Stimulated activated naive CD8-positive, alpha-beta T cell treated with anti-CD3 and anti-CD28 coated beads, Interleukin-15, Interleukin-2, amounts not matched to agents 100 U/mL and 50 U/mL, for 24 hours (primary cell): ENCODE data around the gene EEF2KMT.
A peak's percentile ranks its signal among the peaks of the same experiment; 100 is the strongest.
"Not testable (repeated sequence)": the region's sequence is repeated elsewhere in the genome, so short reads cannot be mapped to it uniquely, and the experiment has no call there.

ENCODE experiments used
- ATAC-seq: fragments of 150-1000 bp; cut with Tn5 transposase; one replicate; pipeline ENCODE4 v1.10.0; 2021
- DNase-seq: peaks from one replicate; pipeline ENCODE4 v3.0.0; 2021

EEF2KMT gene

DNA sequence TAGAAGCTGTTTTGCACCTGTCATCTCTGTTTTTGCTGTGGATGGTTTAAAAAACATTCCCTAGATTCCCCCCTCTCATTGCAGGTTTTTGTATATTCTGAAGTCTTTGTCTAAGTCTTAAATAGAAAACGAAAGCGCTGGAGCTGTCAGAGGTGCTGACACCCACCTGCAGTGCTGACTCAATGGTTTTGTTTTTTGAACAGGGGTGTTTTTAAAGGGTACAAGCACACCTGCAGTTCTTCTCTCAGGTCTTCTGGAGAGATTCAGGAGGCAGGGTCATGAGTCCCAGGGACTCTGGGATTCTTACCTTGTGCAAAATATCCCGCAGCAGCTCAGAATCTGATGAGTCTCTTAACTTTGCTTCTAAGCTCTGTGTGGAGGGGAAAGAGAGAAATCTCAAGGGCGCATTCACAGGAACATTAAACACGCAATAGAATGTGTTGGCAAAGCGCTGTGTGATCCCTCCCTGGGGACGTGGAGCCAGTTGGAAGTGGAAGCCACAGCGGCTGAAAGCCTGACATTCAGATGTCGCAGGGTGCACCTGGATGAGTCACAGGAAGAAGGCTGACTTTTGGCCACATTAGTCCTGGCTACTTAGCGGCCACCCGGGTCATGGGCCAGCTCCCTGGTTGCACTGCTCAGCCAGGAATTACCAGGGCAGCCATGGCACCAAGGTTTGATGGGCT, 2.3 kb downstream of the EEF2KMT start:
- ATAC-seq, DNase-seq: not testable (repeated sequence)

DNA sequence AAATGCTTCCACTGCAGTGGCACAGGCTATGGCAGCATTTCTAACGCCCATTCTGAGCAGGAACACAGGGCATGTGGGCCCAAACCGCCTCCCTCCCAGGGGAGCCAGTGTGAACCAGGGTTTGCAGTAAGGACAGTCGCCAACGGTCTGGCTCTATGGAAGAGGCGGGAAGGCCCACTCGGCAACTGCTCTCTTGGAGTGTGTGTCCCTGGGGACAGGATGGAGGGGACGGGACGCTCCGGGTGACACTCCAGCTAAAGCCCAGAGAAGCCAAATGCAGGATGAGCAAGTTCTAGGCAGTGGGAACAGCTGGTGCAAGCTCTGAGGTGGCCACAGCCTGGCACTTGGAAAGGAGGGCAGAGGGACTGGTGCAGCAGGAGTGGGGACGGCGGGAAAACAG, 3.8 kb downstream of the EEF2KMT start:
- not testable (repeated sequence) for ATAC-seq, DNase-seq

DNA sequence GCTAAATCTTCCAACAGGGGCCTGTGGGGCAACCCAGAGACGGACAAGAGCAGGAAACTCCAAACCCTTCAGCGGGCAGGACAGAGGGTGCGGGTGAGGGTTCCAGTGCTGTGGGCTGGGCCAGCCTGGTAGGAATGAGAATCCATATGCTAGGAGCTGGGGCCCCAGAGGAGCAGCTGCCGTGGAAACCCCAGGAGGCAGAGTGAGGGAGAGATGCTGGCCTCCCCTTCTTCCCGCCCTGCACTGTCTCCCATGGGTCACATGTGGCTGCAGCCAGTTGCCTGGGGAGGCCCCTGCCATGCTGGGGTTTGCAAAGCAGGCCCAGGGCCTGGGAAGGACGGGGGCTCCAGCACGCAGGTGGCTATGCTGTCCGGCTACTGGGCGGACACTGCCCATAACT, 4.5 kb downstream of the EEF2KMT start:
- ATAC-seq, DNase-seq: not testable (repeated sequence)

DNA sequence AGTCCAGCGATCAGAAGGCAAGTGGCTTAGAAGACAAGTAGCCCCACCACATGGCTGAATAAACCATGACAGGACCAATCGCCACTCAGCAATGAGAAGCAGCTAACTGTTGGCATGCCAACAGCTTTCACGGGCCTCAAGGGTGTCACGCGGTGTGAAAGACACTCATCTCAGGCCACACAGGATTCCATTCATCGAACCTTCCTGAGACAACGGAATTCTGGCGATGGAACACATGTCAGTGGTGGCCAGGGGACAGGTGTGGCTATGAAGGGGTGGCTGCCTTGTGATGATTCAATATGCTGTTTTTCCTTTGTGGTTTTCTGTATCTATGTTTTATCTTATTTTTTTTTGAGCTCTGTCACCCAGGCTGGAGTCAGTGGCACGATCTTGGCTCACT, 7.0 kb downstream of the EEF2KMT start:
- not testable (repeated sequence) for DNase-seq, ATAC-seq

DNA sequence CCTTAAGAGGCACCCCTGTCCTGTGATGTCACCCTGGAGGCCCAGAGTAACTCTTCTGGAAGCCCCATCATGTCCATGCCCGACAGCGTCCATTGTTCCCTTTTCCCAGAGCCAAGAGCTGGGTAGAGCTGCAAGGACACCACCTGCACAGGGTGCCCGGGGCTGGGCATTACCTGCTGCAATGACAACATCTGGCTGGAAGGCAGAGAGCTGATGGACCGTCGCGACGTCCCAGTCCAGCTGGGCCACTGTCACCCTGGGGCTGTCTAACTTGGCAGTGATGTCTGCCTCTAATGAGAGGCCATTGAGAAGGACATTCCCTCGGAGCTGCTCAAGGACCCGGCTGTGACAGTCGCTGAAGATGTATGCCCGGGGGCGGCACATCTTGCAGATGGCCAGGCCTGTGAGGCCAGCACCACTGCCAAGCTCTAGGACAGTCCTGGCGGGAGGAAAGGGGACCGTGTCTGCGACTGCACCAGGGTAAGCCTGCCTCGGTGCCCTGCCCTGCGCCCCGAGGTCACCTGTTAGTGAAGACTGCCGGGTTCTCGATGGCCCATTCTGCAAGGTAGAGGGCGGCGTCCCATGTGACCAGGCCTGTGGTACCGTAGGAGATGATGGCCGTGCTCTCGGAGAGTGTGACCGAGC, 7.6 kb downstream of the EEF2KMT start:
- ATAC-seq, DNase-seq: not testable (repeated sequence)

DNA sequence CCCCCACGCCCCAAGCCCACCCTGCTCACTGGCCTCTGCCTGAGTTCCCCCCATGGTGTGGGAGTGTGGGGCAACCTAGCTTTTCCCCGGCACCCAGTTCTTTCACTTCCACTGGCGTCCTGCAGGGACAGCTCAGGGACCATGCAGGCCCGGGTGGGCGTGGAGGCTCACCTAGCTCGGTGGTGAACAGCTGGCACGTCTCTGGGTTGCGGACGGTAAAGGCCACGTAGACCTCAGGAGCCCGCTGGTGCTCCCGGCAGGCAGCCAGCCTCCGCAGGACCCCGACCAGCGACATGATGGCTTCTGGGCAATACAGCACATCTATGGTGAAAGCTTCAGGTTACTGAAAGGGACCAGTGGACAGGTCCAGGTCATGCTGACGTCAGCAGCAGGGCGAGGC, 8.7 kb downstream of the EEF2KMT start:
- DNase-seq, ATAC-seq: not testable (repeated sequence)

DNA sequence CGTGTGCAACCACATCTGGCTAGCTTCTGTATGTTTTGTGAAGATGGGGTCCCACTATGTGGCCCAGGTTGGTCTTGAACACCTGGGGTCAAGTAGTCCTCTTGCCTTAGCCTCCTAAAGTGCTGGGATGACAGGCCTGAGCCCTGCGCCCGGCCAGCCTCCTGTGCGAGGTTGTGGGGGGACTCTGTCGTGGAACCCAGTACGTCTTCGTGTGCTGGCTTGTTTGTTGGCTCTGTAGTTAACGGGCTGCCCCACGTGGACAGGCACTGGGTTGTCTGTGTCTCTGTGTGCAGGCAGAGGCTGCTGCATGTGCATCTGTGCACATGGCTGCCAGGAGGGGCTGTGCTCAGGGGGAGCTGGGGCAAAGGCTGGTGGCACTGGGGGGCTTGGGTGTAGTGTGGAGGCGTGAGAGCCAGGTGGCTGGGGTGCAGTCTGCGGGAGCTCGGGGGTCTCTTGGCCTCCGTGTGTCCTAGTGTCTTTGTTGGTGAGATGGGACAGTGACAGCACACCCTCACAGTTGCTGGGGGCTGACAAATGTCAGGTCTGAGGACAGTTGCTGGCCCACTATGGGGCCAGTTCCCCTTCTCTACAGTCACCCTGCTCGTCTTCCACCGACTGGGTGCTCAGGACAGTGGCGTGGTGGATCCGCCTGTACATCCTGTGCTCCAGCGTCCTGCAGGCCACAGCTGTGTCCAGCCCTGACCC, 9.4 kb downstream of the EEF2KMT start:
- DNase-seq, ATAC-seq: not testable (repeated sequence)

DNA sequence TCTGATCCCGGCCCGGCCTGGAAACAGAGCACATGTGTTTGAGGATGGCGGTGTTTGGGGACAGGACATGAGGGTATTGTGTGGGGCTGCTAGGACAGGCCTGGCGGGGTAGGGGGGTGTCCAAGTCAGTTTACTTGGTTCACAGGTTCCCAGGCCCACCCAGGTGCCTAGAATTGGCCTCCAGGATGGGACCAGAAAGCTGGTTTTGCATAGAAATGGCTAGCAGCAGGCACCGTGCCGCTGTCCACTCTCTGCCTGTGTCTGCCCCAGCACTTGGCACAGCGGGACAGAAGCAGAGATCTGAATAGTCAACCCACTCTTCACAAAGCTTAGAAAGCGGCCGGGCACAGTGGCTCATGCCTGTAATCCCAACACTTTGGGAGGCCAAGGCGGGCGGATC, 11.9 kb downstream of the EEF2KMT start:
- ATAC-seq, DNase-seq: not testable (repeated sequence)

DNA sequence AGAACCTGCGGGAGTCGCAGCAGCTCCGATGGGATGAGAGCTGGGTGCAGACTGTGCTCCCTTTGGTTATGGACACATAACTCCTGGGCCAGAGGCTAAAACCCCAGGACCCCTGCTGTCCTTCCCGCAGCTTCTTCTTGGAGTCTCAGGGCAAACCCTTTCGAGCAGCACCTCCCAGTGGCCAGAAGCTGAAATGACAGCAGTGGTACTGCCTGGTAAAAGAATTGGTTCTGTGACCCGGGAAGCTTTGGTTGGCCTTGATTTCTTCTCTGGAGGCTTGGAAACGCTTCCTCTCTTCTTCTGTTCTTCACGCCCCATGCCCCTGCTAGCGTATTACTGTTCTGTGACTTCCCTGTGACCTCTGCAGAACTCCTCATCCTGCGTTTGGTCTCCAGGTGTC, 12.8 kb downstream of the EEF2KMT start:
- peak; percentile 66 for DNase-seq

DNA sequence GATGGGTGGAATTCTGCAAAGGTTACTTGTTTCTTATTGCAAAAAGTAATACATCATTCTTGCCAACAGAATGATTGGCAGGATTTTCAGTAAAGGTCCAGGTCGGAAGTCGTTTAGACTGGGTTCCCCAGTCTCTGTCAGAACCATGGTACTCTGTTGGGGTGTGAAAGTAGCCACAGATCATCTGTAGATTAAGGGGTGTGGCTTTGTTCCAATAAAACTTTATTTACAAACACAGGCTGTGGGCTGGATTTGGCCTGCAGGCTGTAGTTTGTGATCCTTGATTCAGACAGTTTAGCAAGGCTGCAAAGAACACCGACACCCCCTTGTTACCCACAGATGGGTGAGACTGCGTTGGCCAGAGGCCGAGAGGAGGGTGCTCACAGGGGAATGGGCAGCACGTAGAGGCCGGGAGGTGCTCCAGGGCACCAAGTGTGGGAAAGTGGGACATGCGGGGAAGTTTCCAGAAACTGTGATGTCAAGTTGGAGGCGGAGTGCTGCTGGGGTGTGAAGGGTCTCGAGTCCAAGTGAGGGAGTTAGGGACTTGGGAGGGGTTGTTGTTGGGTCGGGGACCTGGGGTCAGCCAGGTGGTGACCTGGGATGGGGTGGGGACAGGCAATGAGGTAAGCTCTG, 13.4 kb downstream of the EEF2KMT start:
- ATAC-seq, DNase-seq: not testable (repeated sequence)

More for the DNA sequence above, 12.8 kb downstream of the EEF2KMT start:
- not testable (repeated sequence) for ATAC-seq

DNA sequence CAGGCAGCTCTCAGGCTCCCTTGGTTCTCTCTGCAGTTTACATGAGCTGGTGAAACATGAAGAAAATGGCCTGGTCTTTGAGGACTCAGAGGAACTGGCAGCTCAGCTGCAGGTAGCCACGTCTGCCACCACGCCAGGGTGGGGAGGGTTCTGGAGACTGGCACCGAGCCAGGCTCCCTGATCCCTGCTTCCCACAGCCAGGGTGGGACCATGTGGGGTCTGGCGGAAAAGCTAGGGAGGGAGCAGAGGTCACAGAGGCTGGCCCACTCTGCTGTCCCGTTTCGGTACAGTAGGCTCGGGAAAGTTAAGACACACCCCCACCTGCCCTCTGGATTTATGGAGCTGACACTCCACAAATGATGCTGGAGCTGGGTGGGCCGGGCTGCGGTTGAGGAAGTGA, 13.9 kb downstream of the EEF2KMT start:
- DNase-seq, ATAC-seq: not testable (repeated sequence)

DNA sequence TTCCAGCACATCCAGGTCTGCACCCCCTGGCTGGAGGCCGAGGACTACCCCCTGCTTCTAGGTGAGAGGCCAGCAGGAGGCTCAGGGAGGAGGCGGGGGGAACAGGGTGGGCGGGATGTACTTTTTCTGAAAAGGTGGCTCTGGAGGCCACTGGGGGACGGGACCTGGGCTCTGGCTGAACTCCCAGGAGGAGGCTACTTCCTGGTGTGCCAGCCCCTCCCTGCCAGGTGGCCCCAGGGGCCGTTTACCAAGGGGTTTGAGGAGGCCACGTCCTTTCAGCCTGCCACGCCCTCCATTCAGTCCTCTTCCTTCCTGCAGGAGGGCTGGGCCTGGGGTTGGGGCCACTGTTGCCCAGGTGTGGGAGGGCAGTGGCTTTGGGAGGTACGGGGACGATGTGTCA, 16.6 kb downstream of the EEF2KMT start:
- ATAC-seq, DNase-seq: not testable (repeated sequence)

DNA sequence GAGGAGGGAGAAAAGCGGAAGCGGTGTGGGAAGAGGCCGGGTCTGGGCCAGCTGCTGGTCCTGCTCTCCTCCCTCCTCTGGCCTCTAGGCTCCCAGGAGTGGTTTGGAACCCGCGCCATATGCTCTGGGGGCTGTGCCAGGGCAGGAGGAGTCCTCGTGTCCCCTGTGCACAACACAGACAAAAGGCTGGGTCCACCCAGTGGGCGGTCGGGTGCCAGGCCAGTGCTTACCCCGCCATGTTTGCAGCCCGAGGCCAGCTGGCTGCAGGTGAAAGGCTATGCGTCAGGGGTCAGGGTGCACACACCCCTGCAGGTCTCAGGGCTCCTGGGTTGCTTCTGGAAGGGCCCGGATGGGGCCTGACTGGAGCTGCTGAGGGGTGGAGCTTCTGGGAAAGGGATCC, 17.1 kb downstream of the EEF2KMT start:
- ATAC-seq, DNase-seq: not testable (repeated sequence)

DNA sequence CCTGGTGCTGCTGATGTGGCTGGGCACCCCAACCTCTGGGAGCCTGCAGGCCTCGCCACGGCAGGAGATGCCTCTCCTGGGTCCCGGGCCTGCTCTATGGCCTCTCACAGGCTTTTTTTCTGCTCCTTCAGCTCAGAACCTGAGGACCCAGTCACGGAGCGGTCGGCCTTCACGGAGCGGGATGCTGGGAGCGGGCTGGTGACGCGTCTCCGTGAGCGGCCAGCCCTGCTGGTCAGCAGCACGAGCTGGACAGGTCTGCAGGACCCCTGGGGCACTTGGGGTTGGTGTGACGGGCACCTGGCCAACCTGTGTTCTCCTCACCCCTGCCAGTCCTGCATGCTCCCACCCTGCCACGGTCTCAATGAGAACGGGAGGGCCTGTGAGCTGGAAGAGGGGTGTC, 19.0 kb downstream of the EEF2KMT start:
- no peak for ATAC-seq

DNA sequence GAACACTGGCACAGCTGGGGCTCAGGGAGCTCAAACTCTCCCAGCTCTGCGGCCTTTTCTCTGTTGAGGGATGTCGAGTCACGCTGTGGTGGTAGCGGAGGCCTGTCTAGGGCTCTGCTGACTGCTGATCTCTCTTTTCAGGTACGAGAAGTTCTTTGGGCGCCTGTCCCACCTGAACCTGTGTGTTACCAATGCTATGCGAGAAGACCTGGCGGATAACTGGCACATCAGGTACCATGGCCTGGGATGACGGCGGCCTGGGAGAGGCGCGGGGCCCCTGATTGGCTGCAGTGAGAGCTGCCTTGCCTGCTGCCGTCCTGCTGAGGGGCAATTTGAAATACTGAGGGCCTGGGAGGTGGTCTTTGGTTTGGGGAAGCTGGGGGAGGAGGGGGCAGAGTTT, 20.3 kb downstream of the EEF2KMT start:
- DNase-seq (no peak), ATAC-seq (no peak)

More for the DNA sequence above, 19.0 kb downstream of the EEF2KMT start:
- DNase-seq: no peak

DNA sequence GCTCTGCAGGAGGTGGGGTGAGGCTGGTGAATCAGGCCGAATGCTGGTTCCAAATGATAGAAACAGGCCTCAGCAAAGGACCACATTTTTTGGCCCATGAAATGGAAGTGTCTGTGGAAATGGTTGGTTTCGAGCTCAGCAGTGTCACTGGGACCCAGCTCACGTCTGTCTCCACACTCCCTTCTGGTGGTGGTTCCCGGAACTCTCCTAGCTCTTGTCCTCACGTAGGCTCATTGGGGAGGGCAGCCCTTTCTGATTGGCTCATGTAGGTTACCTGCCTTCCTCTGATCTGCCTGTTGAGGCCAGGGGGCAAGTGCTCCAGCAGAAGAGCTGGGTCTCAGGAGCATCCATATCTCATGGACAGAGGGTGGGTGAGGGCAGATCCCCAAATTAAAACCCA, 22.0 kb downstream of the EEF2KMT start:
- ATAC-seq (no peak), DNase-seq (no peak)

DNA sequence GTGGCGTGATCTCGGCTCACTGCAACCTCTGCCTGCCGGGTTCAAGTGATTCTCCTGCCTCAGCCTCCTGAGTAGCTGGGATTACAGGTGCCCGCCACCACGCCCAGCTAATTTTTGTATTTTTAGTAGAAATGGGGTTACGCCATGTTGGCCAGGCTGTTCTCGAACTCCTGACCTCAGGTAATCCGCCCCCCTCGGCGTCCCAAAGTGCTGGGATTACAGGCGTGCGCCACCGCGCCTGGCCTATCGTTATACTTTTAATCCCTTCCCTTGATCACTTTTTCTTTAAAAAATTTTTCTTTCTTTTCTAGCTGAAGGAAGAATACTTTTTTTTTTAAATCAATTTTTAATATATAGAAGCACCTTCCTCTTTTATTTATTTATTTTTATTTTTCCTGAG, 23.8 kb downstream of the EEF2KMT start:
- DNase-seq, ATAC-seq: not testable (repeated sequence)

DNA sequence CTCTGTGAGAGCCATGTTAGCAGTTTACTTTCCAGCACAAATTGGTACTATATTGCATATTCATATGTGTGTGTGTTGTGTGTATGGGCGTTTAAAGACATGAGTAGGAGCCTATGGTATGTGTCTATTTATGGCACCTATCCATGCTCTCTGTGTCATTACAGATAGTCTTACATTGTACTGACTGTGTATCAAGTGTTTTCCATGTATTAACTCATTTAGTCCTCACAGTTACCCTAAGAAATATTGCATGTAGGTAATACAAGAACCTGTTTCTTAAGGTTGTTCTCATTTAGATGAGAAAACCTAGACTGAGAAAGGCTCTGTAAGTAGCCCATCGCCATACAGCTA, 24.3 kb downstream of the EEF2KMT start:
- ATAC-seq: no peak
- DNase-seq: no peak

DNA sequence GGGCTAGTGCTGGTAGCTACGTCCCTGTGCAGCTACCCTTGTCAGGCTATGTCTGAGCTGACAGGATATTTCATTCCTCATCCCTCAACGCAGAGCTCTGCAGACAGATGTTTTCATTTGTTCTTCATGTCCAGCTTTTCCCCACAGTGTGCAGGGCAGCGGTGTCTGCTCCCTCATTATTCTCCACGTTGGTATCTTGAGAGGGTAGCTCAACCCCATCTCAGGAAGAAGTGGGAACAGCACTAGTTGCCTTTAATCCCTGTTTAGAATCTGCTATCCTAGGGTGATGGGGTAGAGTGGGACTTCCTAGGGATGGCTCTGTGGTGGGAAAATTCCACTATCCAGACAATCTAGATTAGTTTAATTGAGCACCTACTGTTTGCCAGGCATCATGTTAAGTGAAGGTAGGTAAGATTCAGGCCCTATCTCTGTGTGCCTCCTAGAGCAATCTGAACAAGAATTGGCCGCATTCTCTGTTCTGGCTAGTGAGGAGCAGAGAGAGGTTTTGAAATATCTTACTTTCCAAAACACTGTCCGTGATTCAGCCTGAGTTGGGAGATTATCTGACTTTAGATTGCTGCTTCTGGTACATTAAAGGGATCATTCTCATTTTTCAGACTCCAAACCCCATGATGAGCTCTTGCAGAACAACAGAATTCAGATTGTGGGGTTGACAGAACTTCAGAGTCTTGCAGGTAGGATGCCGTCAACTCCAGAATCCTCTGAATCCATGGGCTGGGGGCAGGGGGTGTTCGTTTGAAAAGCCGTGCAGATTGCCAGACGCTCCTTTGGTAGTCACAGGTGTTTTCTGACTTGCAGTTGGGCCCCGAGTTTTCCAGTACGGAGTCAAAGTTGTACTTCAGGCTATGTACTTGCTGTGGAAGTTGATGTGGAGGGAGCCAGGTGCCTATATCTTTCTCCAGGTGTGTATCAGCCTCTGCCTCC, 25.0 kb downstream of the EEF2KMT start:
- peak; percentile 6 for ATAC-seq
- no peak for DNase-seq

DNA sequence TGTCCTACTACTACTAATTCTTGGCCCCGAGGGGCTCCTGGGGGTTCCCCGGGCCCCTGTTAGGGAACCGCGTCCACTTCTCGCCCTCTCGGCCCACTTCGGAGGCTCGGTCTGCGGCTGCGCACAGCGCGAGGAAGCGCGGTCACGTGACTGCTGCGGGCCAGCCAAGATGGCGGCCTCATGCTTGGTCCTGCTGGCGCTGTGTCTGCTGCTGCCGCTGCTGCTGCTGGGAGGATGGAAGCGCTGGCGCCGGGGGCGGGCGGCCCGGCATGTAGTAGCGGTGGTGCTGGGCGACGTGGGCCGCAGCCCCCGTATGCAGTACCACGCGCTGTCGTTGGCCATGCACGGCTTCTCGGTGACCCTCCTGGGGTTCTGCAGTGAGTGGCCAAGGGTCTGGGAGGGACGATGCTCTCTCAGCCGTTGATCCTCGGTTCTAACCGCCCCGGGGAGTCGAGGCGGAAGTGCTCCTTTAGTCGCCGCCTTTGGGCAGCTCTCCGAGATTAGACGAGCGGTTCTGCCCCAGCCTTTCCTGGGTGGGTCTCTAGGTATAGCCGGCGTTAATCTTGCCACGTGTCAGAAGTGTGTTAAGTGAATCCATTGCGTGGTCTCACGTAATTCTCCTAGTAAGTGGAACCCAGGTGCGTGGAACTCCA, 25.8 kb downstream of the EEF2KMT start, which contains the start of gene ALG1:
Gene ALG1, plus strand, starts transcription at position 163 of the 653 bp plus-strand sequence. Its CDS starts 7 bp downstream, at position 170.
- DNase-seq (peak; percentile 93), ATAC-seq (peak; percentile 80)

DNA sequence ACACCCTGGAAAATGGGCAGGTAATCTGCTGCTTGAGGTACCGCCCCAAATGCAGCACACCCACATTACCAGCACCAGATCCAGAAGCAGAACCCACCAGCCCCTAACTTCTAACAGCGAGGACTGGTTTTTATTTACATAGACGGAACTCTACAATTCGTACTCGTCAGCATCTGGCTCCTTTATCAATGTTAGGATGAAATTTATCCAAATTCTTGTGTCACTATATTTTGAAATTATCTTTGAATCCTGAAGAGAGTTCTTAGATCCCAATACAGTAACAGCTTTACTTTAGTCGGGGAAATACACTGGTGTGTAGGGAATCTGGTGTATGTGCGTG, 26.3 kb downstream of the EEF2KMT start:
- ATAC-seq (no peak), DNase-seq (no peak)
